H9 (cell line): ENCODE results near the gene NBL1. TPM values are rescaled to one million over a fixed set of nuclear protein-coding genes. Genes with fewer than 3 reads are reported as not detected.

Experiments
- DNase-seq: peaks from one replicate; pipeline ENCODE4 v3.0.0-alpha.2; 2017
- H2AFZ ChIP-seq: one replicate; pipeline ENCODE4 v1.6.1; 2013; ENCODE audit warnings: mild to moderate bottlenecking, low read length, control low read depth, moderate library complexity
- H2AK5ac ChIP-seq: 2 replicates; pipeline ENCODE4 v1.6.1; 2013; ENCODE audit warnings: low read length, control low read depth, mixed read lengths; ENCODE audit not compliant: insufficient read length
- H2BK120ac ChIP-seq: one replicate; pipeline ENCODE4 v1.6.1; 2013; ENCODE audit warnings: low read depth, mild to moderate bottlenecking, low read length, control low read depth, inconsistent platforms; ENCODE audit not compliant: poor library complexity, severe bottlenecking
- H2BK12ac ChIP-seq: 2 replicates; pipeline ENCODE4 v1.6.1; 2013; ENCODE audit warnings: low read length, control low read depth, mixed read lengths, low read depth; ENCODE audit not compliant: insufficient read length
- H2BK15ac ChIP-seq: 2 replicates; pipeline ENCODE4 v1.6.1; 2013; ENCODE audit warnings: low read depth, low read length, control low read depth
- H2BK20ac ChIP-seq: one replicate; pipeline ENCODE4 v1.6.1; 2013; ENCODE audit warnings: low read depth, mild to moderate bottlenecking, low read length, control low read depth, inconsistent platforms; ENCODE audit not compliant: poor library complexity, severe bottlenecking
- H2BK5ac ChIP-seq: 2 replicates; pipeline ENCODE4 v1.6.1; 2013; ENCODE audit warnings: low read length, control low read depth, mixed read lengths; ENCODE audit not compliant: insufficient read length
- H3K14ac ChIP-seq: 2 replicates; pipeline ENCODE4 v1.6.1; 2013; ENCODE audit warnings: low read length, control low read depth; ENCODE audit not compliant: insufficient read depth
- H3K18ac ChIP-seq: 2 replicates; pipeline ENCODE4 v1.6.1; 2013; ENCODE audit warnings: low read depth, mild to moderate bottlenecking, mixed read lengths, low read length, control low read depth; ENCODE audit not compliant: insufficient read length
- H3K23ac ChIP-seq: 2 replicates; pipeline ENCODE4 v1.6.1; 2013; ENCODE audit warnings: low read length, control low read depth, mixed read lengths, low read depth; ENCODE audit not compliant: insufficient read length
- H3K23me2 ChIP-seq: 2 replicates; pipeline ENCODE4 v1.6.1; 2013; ENCODE audit warnings: low read depth, mild to moderate bottlenecking, mixed read lengths, low read length, control low read depth; ENCODE audit not compliant: insufficient read length, poor library complexity, severe bottlenecking
- H3K27ac ChIP-seq: 2 replicates; pipeline ENCODE4 v1.5.1; 2013; ENCODE audit warnings: low read length, control low read depth, mixed read lengths, low read depth; ENCODE audit not compliant: insufficient read length
- H3K27me3 ChIP-seq: 2 replicates; pipeline ENCODE4 v1.6.1; 2013; ENCODE audit warnings: low read length, control low read depth, inconsistent platforms; ENCODE audit not compliant: insufficient read depth
- H3K4ac ChIP-seq: 2 replicates; pipeline ENCODE4 v1.6.1; 2013; ENCODE audit warnings: low read depth, mild to moderate bottlenecking, control low read depth, inconsistent platforms, low read length, moderate library complexity
- H3K4me1 ChIP-seq: 2 replicates; pipeline ENCODE4 v1.6.1; 2013; ENCODE audit warnings: low read length, control low read depth, inconsistent platforms; ENCODE audit not compliant: insufficient read depth
- H3K4me2 ChIP-seq: 2 replicates; pipeline ENCODE4 v1.6.1; 2013; ENCODE audit warnings: low read length, control low read depth, mixed read lengths; ENCODE audit not compliant: insufficient read length, insufficient read depth
- H3K56ac ChIP-seq: 2 replicates; pipeline ENCODE4 v1.6.1; 2013; ENCODE audit warnings: low read depth, mild to moderate bottlenecking, mixed read lengths, low read length, control low read depth; ENCODE audit not compliant: insufficient read length
- H3K79me1 ChIP-seq: 2 replicates; pipeline ENCODE4 v1.6.1; 2013; ENCODE audit warnings: low read depth, mild to moderate bottlenecking, moderate library complexity, low read length, control low read depth, inconsistent platforms; ENCODE audit not compliant: insufficient read depth, poor library complexity, severe bottlenecking
- H3K79me2 ChIP-seq: 2 replicates; pipeline ENCODE4 v1.6.1; 2013; ENCODE audit warnings: low read length, control low read depth, inconsistent platforms; ENCODE audit not compliant: insufficient read depth
- H3K9ac ChIP-seq: 2 replicates; pipeline ENCODE4 v1.6.1; 2013; ENCODE audit warnings: low read length, control low read depth, mixed read lengths; ENCODE audit not compliant: insufficient read length; ENCODE audit errors: extremely low read depth
- H3K9me3 ChIP-seq: one replicate; pipeline ENCODE4 v1.6.1; 2013; ENCODE audit warnings: low read depth, low read length, inconsistent platforms; ENCODE audit not compliant: control insufficient read depth
- H3T11ph ChIP-seq: one replicate; pipeline ENCODE4 v1.6.1; 2013; ENCODE audit warnings: mild to moderate bottlenecking, low read length, control low read depth, inconsistent platforms
- H4K20me1 ChIP-seq: one replicate; pipeline ENCODE4 v1.6.1; 2013; ENCODE audit not compliant: control insufficient read depth, insufficient read length, insufficient read depth
- H4K5ac ChIP-seq: 2 replicates; pipeline ENCODE4 v1.6.1; 2013; ENCODE audit warnings: low read depth, mild to moderate bottlenecking, mixed read lengths, low read length, control low read depth; ENCODE audit not compliant: insufficient read length
- H4K8ac ChIP-seq: replicated peaks from 2 replicates; pipeline ENCODE4 v1.6.1; 2013; ENCODE audit warnings: low read length, control low read depth, mixed read lengths, low read depth; ENCODE audit not compliant: insufficient read length
- H4K91ac ChIP-seq: 2 replicates; pipeline ENCODE4 v1.6.1; 2013; ENCODE audit warnings: low read depth, mild to moderate bottlenecking, moderate library complexity, mixed read lengths, low read length, control low read depth; ENCODE audit not compliant: insufficient read length
- H3K27ac Mint-ChIP-seq, 3 experiments: 2 replicates in 2 of 3; 3 replicates in 1 of 3; pipeline ENCODE4 v1.8.0; 2020 to 2021; ENCODE audit warnings: mixed read lengths in 3 of 3, mild to moderate bottlenecking in 1 of 3, moderate library complexity in 1 of 3
- H3K27me3 Mint-ChIP-seq: 2 replicates; pipeline ENCODE4 v1.8.0; 2021; ENCODE audit warnings: low read depth, mild to moderate bottlenecking, moderate library complexity, mixed read lengths
- H3K36me3 Mint-ChIP-seq, 3 experiments: 2 replicates in 2 of 3; 3 replicates in 1 of 3; pipeline ENCODE4 v1.8.0; 2020 to 2021; ENCODE audit warnings: low read depth in 3 of 3, mixed read lengths in 3 of 3; ENCODE audit not compliant: insufficient read depth in 1 of 3
- H3K4me1 Mint-ChIP-seq, 2 experiments: 2 replicates each; pipeline ENCODE4 v1.8.0; 2020; ENCODE audit warnings: mixed read lengths in 2 of 2
- H3K4me3 Mint-ChIP-seq, 2 experiments: 2 replicates in 1 of 2; 3 replicates in 1 of 2; pipeline ENCODE4 v1.8.0; 2020 to 2021; ENCODE audit warnings: mild to moderate bottlenecking in 2 of 2, mixed read lengths in 2 of 2, moderate library complexity in 1 of 2
- H3K9me3 Mint-ChIP-seq, 2 experiments: 2 replicates in 1 of 2; 3 replicates in 1 of 2; pipeline ENCODE4 v1.8.0; 2020; ENCODE audit warnings: mild to moderate bottlenecking in 2 of 2, mixed read lengths in 2 of 2, moderate library complexity in 1 of 2
- CTCF ChIP-seq: fragments of 200-600 bp; sonication (generic); conservative IDR thresholded peaks from 3 replicates; pipeline ENCODE4 v1.8.0; 2021; ENCODE audit warnings: antibody characterized with exemption, mild to moderate bottlenecking
- WGBS: extraction: QIAGEN DNeasy Blood & Tissue Kit; methylation state at CpG from one replicate; pipeline ENCODE4 v1.1.7; 2013; ENCODE audit warnings: missing lambda C conversion rate, low lambda C conversion rate, mixed read lengths; ENCODE audit not compliant: insufficient read length; ENCODE audit errors: extremely low coverage; 5-methylcytosine and 5-hydroxymethylcytosine counted together
- total RNA-seq: library from RNA; stranded (reverse); gene quantifications from 2 replicates; pipeline ENCODE4 v1.2.1, GENCODE V29; 2021

NBL1 gene
- total RNA-seq, 1 experiment from 2014 or later = 6.4 TPM

- Histone ChIP-seq H3K23ac (no peak within 1 kb of the TSS), H3K4me1 (no peaks in the 10 kb centered on the region), H2AFZ (no peak within 1 kb of the TSS), H3K27ac (no peak within 1 kb of the TSS), H3K9me3 (no peaks in the 10 kb centered on the region), H4K8ac (no peak within 1 kb of the TSS), H3K18ac (no peak within 1 kb of the TSS), H2BK5ac (no peak within 1 kb of the TSS), H3K56ac (no peak within 1 kb of the TSS), H3K79me2 (no peaks in the 10 kb centered on the region), H3K27me3 (peaks cover 18% of the 10 kb centered on the region; the same call in 1 of the 2 replicates), H4K5ac (no peak within 1 kb of the TSS), H2BK12ac (no peak within 1 kb of the TSS), H2BK15ac (no peak within 1 kb of the TSS), H3K79me1 (no peaks in the 10 kb centered on the region), H3K9ac (no peak within 1 kb of the TSS), H4K91ac (no peak within 1 kb of the TSS), H3K14ac (no peak within 1 kb of the TSS), H3T11ph (no peak within 1 kb of the TSS), H3K23me2 (no peaks in the 10 kb centered on the region), H3K4me2 (peak within 1 kb of the TSS; percentile 27), H3K4ac (no peak within 1 kb of the TSS), H2BK120ac (no peak within 1 kb of the TSS), H4K20me1 (no peaks in the 10 kb centered on the region), H2AK5ac (no peak within 1 kb of the TSS), H2BK20ac (no peak within 1 kb of the TSS)
- H3K36me3 Mint-ChIP-seq = peaks cover 0 to 2% (median 0%) of the 10 kb centered on the region in 3 experiments; a peak in 1 of 7 replicates
- DNase-seq = no peak
- peaks cover 84% of the 10 kb centered on the region for H3K27me3 Mint-ChIP-seq
- peak within 1 kb of the TSS; percentile 63 to 83 for H3K4me3 Mint-ChIP-seq
- H3K9me3 Mint-ChIP-seq = no peaks in the 10 kb centered on the region
- no CpG with 5 or more reads among the region's 80 CpGs for WGBS
- H3K4me1 Mint-ChIP-seq = peaks cover 8 to 9% of the 10 kb centered on the region in 2 experiments; a peak in 3 of 4 replicates
- no peak within 1 kb of the TSS for H3K27ac Mint-ChIP-seq
- TF ChIP-seq CTCF = no peak
Measured at GRCh38 chr1:19664453-19665185, 20.5 kb downstream of the NBL1 start, which contains the start of gene HTR6. HTR6 (plus strand) TSS chr1:19664875; CDS start chr1:19665754, 879 bp downstream.
